GM19467 (cell line): Measurements from ENCODE around the gene SNAP91.
"Not testable (repeated sequence)": the region's sequence is repeated elsewhere in the genome, so short reads cannot be mapped to it uniquely, and the experiment has no call there.

Experiments used
- ATAC-seq: cut with Tn5 transposase; IDR thresholded peaks from one replicate; pipeline ENCODE4 v1.9.1; 2021; ENCODE audit warnings: mild to moderate bottlenecking, moderate library complexity; ENCODE audit not compliant: unreplicated experiment

Gene SNAP91, protein sequence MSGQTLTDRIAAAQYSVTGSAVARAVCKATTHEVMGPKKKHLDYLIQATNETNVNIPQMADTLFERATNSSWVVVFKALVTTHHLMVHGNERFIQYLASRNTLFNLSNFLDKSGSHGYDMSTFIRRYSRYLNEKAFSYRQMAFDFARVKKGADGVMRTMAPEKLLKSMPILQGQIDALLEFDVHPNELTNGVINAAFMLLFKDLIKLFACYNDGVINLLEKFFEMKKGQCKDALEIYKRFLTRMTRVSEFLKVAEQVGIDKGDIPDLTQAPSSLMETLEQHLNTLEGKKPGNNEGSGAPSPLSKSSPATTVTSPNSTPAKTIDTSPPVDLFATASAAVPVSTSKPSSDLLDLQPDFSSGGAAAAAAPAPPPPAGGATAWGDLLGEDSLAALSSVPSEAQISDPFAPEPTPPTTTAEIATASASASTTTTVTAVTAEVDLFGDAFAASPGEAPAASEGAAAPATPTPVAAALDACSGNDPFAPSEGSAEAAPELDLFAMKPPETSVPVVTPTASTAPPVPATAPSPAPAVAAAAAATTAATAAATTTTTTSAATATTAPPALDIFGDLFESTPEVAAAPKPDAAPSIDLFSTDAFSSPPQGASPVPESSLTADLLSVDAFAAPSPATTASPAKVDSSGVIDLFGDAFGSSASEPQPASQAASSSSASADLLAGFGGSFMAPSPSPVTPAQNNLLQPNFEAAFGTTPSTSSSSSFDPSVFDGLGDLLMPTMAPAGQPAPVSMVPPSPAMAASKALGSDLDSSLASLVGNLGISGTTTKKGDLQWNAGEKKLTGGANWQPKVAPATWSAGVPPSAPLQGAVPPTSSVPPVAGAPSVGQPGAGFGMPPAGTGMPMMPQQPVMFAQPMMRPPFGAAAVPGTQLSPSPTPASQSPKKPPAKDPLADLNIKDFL

DNA sequence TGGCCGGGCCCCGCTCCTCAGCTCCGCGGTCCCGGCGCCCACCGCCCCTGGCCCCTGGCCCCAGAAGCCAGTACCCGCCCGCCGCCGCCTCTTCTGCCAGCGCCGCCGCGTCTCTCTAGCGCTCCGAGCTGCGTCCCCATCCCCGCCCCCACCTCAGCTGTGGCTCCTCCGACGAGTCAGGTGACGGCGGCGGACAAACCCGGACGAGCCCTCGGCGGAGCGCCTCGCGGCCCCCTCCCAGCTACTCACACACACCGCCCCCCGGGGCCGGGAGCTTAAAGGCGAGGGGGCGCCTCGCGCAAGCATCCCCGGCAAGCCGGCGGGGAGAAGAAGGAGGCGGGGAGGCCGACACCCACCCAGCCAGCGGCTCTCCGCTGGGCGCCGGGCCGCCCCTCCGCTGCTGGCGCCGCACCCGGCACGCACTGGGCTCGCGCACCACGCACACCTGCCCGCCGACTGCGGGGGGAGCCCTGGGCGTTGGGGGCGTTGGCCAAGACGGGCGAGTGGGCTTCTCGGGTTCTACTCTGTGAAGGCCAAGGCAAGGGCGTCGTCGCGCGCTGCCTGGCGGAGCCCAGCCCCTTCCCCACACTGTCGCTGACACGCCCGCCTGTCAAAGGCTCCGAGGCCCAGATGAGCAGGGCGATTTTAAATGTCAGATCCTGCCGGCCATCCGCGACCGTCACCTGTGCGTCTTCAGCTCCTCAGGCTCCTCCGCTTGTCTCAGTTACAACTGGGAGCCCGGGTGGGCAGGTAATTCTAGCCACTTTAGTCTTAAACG lies at the start of gene SNAP91:
SNAP91 (minus strand) TSS at position 132 of the 778 bp plus-strand sequence. CDS start 1,174 bp downstream, outside the sequence.
- no peak for ATAC-seq

DNA sequence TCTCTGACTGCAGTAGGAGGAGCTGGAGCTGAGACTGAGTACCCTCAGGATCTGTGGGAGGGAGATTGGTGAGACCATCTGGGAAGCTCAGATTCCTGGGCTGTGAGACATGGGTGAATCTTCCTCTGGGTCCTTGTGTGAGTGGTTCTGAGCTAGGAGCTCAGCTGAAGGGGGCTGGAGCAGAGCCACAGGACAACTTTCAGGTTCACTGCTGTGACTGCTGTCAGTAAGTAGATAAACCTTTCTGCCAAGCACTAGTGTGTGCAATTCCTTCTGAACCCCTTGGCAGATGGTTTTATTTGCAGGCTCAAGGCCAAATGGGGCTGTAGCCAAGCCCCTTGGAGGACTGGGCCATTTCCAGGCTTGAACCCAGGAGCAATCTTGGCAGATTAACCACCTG lies 49.6 kb upstream of the SNAP91 start:
- no peak for ATAC-seq

DNA sequence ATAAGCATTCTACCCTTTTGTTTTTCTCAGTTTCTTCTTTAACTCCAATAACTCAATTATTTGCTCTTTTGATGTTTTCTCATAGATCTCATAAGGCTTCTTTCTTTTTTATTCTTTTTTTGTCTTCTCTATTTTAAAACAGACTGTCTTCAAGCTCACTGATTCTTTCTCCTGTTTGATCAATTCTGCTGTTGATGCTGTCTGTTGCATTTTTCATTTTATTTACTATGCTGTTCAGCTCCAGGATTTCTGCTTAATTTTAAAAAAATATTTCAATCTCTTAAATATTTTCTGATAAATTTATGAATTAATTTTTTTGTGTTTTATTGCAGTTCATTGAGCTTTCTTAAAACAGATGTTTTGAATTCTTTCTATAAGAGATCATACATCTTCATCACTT lies 48.1 kb upstream of the SNAP91 start:
- no peak for ATAC-seq

DNA sequence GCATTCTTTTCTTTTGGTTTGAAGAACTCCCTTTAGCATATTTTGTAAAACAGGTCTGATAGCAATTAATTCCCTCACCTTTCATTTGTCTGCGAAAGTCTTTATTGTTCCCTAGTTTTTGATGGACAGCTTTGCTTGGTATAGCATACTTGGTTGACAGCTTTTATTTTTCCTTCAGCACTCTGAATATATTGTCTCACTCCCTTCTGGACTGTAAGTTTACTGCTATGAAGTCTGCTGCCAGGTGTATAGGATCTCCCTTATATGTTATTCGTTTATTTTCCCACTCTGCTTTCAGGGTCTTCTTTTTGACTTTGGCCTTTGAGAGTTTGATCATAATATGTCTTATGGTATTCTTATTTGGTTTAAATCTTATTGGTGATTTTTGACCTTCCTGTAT lies 47.7 kb upstream of the SNAP91 start:
- no peak for ATAC-seq

DNA sequence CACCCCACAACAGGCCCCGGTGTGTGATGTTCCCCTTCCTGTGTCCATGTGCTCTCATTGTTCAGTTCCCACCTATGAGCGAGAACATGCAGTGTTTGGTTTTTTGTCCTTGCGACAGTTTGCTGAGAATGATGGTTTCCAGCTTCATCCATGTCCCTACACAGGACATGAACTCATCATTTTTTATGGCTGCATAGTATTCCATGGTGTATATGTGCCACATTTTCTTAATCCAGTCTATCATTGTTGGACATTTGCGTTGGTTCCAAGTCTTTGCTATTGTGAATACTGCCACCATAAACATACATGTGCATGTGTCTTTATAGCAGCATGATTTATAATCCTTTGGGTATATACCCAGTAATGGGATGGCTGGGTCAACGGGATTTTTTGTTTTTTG lies 43.5 kb upstream of the SNAP91 start:
- not testable (repeated sequence) for ATAC-seq

DNA sequence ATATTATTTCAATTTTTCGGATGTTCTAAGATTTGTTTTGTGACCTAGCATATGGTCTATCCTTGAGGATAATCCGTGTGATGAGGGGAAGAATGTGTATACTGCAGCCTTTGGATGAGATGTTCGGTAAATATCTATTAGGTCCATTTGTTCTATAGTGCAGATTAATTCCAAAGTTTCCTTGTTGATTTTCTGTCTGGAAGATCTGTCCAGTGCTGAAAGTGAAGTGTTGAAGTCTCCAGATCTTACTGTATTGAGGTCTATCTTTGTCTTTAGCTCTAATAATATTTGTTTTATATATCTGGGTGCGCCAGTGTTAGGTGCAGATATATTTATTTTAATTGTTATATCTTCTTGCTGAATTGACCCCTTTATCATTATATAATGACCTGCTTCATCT lies 32.2 kb upstream of the SNAP91 start:
- ATAC-seq = no peak

DNA sequence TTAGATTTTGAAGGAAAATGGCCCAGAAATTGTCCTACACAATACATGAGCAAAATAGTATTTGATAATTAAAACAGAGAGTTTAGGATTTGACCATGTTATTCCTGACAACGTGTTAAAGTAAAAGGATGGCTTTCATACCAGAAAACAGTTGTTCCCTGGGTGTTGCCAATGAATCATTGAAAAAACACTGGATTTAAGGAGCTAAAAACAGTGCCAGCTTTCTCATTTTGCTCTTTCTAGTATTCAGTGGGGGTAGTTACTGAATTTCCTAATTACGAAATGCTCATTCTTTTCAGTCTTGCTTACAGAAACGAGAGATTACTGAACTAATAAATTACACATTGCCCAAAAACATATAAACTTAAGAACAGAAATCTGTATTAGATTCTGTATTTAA lies 26.6 kb upstream of the SNAP91 start:
- ATAC-seq = no peak

DNA sequence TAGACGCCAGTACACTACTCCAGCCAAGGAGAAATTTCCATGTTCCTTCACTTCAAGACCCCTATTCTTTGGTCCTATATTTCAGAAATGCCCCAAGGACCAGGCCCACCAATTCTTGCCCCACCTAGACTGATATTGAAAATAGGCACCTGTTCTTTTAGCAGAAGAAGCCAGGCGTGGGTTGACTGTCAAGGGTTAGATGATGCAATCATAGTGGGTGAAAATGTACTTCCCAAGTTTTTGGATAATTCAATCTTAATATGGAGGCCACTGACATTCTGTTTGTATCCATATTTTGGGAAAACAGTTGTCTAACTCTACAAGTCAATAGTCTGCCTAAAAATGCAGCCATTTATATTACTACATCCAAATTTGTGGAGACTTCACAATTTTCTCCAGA lies 21.0 kb upstream of the SNAP91 start:
- no peak for ATAC-seq

DNA sequence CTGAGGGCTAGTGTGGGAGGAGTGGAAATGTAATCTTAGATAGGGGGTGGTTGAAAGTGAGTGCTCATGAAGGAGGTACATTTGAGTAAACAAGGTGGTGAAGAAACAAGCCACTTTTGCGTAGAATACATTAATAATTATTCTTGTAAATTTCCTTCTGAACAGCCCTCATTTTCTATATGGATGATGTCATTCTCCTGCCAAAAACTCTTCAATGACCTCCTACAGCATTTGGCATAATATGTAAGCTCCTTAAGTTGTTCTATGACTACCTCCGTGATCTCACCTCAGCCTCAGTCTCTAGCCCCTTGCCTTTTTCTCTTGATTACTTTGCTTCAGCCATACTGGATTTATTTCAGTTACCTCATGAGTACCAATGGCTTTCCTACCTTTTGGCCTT lies 14.0 kb upstream of the SNAP91 start:
- ATAC-seq = no peak

DNA sequence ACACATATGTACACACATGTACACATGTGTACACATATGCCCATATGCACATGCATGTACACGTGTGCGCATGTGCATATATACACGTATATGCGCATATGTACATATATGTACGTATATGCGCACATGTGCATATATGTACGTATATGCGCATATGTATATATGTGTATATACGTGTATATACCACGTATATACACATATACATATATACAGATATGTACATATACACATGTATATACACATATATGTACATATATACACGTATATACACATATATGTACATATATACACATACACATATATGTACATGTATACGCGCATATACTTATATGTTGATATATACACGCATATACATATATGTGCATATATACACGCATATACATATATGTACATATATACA lies 8.9 kb upstream of the SNAP91 start:
- no peak for ATAC-seq

DNA sequence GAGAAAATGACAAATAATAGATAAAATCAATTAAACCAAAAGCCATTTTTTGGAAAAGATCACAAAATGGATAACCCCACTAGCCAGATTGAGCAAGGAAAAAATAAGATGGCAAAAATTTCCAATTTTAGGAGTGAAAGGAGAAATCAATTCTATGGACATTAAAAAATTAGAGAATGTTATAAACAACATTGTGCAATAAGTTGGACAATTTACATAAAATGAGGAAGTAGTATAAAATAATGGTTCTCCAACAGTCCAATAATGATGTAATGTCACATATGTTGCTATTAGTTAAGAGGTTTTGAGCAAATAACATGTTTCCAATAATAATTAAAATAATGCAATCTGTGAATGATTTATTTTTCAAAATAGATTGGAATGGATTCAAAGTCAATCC lies 3.1 kb upstream of the SNAP91 start:
- no peak for ATAC-seq

DNA sequence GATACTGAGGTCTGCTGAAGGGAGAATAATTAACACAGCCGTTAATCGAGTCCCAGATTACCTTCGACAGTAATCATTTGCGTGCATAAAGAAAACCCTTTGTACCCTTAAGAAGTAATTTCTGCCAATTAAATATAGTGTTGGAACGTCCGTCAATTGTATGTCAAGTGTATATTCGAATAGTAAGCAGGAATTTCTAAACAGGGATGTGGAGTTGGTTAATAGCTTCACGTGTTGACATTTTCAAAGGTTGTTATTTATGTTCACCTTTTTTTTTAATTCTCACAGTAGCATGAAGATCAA lies 798 bp upstream of the SNAP91 start:
- no peak for ATAC-seq

DNA sequence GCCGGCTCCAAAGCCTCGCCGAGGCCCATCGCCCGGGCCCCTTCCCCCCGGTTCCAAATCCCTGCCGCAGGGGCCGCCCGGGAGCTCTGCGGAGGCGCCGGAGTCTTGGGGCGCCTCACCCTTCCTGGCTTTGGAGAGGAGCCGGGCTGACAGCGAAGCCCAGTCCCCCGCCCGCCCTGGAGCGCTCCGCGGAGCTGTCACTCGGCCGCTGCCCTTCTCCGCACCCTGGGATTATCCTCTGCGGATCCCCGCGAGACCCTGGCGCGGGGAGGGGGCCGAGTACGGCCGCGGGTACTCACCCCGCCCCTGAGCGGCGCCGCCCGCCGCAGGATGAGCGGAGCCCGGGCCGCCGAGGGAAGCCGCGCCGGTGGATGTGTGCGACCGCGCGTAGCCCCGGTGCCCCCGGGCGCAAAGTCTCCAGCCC lies 343 bp downstream of the SNAP91 start:
- no peak for ATAC-seq

DNA sequence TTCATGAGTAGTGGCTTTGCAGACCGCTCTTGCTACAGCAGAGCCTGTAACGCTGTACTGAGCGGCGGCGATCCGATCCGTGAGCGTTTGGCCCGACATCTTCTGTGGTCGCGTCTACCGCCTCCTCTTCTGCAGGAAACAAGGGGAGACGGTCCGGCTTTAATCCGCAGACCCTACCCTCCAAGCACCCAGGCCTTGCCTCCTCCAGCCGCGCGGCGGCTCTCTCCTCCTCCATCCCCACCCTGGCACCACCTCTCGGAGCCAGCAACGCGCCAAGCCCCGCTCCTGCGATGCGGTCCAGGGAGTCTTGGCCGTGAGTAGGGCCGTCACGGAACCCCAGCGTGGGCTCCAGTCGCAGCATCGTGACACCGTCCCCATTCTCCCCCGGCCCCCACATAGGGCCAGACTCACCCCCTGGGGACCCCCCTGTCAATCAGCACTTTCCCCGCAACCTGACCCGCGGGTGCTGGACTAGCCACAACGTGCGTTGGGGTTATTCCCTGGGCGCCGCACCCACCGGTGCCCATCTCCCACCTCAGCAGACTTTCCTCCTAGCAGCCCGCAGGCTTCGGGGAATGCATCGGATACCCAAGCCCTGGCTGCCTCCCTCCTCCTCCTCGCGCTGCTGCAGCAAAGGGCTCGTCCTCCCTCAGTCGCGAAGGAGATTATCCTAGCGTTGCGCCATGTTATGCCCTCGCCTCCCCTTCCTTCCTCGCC lies 914 bp downstream of the SNAP91 start:
- ATAC-seq = no peak

DNA sequence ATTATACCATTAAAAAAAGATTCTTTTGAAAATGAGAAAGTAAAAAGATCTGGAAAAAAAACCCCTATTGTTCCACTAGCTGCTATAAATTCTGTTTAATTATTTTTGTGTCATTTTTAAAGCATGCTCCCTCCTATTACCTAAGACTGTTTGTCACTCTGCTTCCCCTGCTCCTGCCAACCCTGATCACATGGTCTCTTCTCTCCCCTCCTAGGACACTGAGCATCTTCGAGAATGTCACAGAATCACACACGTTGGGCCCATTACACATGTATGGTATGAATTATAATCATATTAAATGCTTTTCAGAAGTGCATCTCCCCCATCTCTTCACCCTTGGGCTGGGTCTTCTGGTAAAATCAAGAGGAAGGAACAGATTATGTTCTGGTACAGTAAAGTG lies 6.2 kb downstream of the SNAP91 start:
- no peak for ATAC-seq

DNA sequence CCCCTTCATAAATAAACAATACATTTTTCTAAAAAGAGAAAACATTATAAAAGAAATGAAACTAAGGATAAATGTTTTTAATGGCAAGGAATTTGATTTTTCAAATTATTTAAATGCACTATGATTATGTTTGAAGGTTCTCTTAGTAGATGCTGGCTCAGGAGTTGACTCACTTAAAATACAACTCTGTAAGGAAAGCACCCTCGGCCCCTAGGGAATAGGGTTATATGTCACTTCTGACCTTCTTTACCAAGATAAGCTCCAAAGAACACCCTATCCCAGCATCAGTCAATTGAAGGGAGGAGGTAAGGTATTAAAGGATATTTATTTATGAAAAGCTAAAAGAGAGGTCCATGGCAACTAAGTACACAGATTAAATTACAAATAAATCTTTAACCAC lies 6.8 kb downstream of the SNAP91 start:
- ATAC-seq = no peak

DNA sequence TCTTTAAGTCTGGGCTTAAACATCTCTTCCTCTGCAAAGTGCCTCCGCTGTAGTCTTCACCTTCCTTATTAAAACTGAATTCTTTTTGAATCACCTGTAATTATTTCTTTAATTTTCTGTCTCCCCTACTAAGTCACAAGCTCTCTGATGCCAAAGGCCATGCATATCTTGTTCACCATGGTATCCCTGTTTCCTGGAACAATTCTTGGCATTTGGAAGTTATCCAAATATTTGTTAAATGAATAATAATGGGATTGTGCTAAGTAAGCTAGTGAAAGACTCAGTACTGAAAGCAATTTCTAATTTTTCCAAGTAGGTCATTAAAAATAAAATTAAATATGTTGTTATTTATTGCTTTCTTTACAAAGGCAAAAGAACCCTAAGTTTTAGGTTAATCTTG lies 12.2 kb downstream of the SNAP91 start:
- no peak for ATAC-seq

DNA sequence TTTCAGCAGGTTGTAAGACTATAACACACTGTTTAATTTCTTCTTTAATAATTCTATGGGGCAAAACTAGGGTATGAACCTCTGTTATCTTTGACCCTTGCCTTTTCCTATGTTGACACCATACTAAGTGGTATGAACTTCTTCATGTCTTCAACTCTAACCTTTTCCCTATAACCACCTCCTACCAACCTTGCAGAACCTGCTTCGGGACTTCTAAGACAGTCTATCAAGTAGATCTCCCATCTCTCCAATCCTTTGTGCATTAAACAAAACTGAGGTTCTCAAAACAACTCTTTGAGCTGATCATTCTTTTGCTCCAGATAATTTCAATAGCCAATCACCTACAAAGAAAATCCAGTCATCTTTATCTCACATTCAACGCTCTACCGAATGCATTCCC lies 23.4 kb downstream of the SNAP91 start:
- no peak for ATAC-seq

DNA sequence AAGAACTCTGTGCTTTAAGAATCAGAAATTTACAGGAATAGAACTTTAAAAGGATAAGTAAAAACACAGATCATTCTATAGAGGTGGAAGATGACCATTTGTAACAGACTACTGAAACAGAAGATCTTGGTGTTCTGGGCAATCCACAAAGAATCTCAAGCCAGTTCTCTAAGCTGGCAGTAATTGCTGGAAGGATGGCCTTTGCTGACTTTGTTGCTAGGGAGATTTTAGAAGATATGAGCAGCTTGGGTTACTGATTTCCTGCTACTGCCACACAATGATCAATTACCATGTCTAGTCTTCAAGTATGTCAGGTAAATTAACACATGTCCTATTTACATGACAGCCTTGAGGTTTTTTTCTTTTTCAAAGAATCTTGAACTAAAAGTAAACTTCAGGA lies 31.1 kb downstream of the SNAP91 start:
- ATAC-seq = no peak

DNA sequence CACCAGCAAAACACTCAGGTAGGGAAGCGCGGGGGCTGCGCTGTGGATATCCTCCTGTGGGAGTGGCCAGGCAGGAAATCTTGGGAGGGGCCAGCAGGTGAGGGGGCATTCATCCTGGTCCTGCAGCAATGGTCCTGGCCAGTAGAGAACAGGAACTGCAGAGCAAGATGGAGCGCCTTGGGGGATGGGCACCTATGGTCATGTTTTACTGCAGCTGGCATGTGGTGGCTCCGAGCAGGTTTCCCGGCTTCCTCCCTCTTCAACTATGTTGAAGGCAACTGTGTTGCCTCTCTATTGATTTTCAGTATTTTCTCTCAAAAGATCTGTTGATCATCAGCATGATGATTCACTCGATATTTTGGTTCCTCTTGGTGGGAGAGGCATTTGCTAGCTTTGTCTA lies 70.9 kb downstream of the SNAP91 start:
- ATAC-seq = no peak

DNA sequence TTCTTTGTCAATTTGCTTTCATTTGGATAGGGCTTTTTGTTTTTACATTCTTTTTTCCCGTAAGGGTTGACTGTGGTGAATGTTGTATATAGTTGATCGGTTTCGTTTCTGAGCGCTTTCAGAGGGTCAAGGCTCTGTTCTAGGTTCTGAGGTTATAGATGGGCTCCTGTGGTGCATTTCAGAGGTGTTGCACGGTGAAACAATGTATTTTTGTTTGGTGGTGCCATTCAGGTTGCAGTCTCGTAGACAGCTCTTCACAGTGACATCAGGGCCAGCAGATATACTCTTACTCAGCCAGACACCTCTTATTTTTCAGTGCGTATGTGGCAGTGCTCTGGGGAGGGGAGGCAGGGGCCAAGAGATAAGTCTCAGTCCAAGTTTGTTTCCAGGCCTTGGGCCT lies 72.1 kb downstream of the SNAP91 start:
- ATAC-seq = no peak
